ENCODE measurements around the gene CD6.
A peak's percentile ranks its signal among the peaks of the same experiment; 100 is the strongest.

The CD6 gene

DNA sequence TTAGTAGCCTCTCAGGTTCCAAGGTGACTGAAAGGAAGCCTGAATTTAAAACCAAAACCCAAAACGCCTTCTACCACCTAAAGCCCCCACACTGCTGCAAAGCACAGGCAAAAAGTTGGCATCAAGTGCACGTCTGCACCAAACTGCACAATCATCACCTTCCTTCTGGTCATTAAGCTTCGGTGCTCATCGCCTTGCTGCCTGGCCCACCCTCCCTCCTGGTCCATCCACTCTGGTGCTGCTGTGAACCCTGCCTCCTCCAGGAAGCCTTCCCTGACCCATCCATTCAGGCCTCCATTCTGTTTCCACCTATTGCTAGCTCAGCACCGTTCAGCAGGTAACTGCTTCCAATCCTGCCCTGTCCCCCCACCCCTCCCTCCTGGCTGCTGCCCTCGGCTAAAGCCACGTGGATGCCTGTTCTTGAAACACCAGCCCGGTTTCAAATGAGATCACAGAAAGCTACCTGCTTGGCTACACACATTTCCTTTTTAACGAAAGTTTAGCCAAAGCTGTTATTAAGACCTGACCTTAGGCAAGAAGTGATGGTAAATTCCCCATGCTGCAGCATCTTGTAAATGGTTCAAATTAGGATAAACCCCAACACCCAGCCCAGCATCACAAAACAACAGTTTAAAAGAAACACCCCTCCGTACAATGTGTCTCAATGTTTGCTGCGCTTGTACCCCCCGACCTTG, 77.0 kb downstream of the CD6 start:
- no peak overlapping the region for H3K4me3 ChIP-seq
- DNase-seq (ENCODE audit: low spot score): no peak
- TF ChIP-seq, protein P1, sequence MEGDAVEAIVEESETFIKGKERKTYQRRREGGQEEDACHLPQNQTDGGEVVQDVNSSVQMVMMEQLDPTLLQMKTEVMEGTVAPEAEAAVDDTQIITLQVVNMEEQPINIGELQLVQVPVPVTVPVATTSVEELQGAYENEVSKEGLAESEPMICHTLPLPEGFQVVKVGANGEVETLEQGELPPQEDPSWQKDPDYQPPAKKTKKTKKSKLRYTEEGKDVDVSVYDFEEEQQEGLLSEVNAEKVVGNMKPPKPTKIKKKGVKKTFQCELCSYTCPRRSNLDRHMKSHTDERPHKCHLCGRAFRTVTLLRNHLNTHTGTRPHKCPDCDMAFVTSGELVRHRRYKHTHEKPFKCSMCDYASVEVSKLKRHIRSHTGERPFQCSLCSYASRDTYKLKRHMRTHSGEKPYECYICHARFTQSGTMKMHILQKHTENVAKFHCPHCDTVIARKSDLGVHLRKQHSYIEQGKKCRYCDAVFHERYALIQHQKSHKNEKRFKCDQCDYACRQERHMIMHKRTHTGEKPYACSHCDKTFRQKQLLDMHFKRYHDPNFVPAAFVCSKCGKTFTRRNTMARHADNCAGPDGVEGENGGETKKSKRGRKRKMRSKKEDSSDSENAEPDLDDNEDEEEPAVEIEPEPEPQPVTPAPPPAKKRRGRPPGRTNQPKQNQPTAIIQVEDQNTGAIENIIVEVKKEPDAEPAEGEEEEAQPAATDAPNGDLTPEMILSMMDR (IDR thresholded peaks at IDR 0.05): no peak
- no peak overlapping the region for H3K27ac ChIP-seq

DNA sequence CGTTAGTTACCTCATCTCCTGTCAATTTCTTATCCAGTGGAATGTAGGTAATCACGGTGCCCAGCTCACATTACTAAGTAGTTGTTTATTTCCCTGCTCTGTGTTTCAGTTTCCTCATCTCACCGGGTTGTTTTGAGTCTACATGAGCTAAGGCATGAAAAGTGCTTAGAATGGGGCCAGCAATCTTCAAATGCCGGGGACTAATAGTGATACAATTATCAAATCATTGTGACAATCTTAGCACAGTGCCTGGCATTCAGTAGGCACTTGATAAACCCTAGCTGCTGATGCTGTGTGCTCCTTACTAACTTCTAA, 77.5 kb downstream of the CD6 start:
- no peak for DNase-seq (ENCODE audit: low spot score)
- no peak overlapping the region for H3K4me3 ChIP-seq
- no peak overlapping the region for H3K27ac ChIP-seq
- TF ChIP-seq, protein P1 (IDR thresholded peaks at IDR 0.05): no peak

DNA sequence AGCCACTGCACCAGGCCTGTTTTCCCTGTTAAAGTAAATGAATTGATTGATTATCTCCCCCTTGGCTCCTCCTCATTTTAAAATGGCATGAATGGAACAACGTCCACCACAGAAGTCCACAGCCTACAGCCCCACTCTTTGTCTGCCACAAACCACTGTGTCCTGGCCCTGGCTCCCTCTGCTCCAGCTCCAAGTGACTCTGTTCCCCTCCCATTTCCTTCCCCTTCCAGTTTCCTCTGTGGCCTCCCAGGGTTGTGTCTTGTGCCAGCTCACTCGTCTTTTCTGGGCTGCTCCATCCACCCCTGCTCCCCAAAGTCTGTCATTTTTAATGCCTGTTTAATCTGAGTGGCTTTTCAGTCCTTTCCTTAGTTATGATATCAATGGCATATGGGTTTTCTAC, 78.4 kb downstream of the CD6 start:
- H3K27ac ChIP-seq: no peak overlapping the region
- TF ChIP-seq, protein P1 (IDR thresholded peaks at IDR 0.05): no peak
- DNase-seq (ENCODE audit: low spot score): no peak
- no peak overlapping the region for H3K4me3 ChIP-seq

DNA sequence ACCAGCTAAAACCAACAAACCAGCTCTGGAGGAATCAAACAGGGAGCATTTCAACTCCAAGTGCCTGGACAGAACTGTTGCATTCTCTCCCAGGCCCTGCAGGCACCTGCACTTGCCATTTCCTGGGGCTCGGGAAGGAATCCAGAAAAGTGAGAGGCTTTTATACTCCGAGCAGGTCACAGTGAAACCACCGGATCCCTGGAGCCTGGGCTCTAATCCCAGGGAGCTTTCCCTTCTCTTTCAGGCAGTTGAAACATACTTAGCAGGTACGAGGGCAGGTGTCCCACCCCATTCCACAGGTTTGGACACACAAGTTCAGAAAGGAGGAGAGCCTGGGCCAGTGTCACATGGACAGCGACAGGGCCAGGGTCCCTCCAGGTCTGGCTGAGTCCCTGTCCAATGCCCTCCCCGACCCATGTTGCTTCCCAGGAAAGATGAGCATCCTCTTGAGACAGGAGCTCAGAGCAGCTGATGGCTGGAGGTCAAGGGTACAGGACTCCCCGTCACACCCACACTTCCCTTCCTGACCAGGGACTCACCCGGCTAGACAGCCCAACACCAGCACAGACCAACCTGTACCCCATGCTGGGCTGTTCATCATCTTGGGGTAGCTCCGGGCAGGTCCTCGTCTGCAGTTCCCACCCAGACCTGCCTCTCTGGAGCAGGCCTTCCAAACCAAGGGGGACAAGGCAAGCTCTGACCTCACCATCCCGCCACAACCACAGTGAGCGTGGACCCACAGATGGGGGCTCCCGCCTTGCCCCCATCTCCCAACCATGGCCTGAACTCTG, 80.9 kb downstream of the CD6 start:
- peak; percentile 62 for DNase-seq (ENCODE audit: low spot score)
- TF ChIP-seq, protein P1 (IDR thresholded peaks at IDR 0.05): no peak
- no peak overlapping the region for H3K27ac ChIP-seq
- H3K4me3 ChIP-seq: no peak overlapping the region

DNA sequence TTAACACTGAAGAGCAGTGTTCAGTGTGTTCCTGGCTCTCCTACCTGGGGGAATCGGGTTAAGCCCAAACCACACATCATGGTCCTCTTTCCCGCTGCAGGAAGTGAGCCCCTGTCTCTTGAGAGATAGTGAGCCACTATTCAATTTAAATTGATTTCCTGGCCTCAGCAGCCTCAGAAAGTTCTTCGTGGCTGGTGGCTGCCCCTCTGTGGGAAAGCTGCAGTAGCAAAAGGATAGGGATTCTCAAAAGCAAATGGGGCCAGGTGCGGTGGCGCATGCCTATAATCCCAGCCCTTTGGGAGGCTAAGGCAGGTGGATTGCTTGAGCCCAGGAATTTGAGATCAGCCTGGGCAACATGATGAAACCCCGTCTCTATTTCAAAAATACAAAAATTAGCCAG, 81.7 kb downstream of the CD6 start:
- Histone ChIP-seq H3K27ac (no peak overlapping the region), H3K4me3 (no peak overlapping the region)
- TF ChIP-seq, protein P1 (IDR thresholded peaks at IDR 0.05): no peak
- DNase-seq (ENCODE audit: low spot score): no peak

DNA sequence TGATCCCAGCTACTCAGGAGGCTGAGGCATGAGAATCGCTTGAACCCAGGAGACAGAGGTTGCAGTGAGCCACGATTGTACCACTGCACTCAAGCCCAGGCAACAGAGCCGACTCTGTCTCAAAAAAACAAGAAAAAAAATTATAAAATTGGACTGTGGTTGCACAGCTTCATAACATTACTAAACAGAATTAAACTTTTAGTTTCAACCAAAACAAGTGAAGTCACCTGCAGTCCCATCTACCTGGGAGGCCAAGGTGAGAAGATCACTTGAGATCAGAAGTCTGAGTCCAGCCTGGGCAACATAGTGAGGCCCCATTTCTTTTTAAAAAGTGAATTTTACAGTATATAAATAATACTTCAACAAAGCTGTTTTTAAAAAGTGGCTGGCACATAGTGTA, 83.0 kb downstream of the CD6 start:
- TF ChIP-seq, protein P1 (IDR thresholded peaks at IDR 0.05): no peak
- no peak overlapping the region for H3K4me3 ChIP-seq
- no peak for DNase-seq (ENCODE audit: low spot score)
- no peak overlapping the region for H3K27ac ChIP-seq
